GM18498 (cell line): ENCODE measurements around the gene FGF13.

Experiments
- ATAC-seq: cut with Tn5 transposase; IDR thresholded peaks from one replicate; pipeline ENCODE4 v1.9.1; 2021; ENCODE audit warnings: mild to moderate bottlenecking, moderate library complexity; ENCODE audit not compliant: unreplicated experiment

Gene FGF13

GRCh38 chrX:138711399-138712347 is at the start of gene FGF13:
Gene FGF13 (minus strand): TSS chrX:138711717. CDS start chrX:138711003, 714 bp downstream.
- ATAC-seq, result peak; percentile 45

GRCh38 chrX:138759217-138759943 is 47.9 kb upstream of the FGF13 start:
- ATAC-seq, result no peak

GRCh38 chrX:138756234-138756633 is 44.7 kb upstream of the FGF13 start:
- no peak for ATAC-seq

GRCh38 chrX:138754861-138755260 is 43.3 kb upstream of the FGF13 start:
- no peak for ATAC-seq

- ATAC-seq, result no peak
These were observed 37.0 kb upstream of the FGF13 start for GRCh38 chrX:138748480-138748879.

GRCh38 chrX:138745196-138745595 is 33.7 kb upstream of the FGF13 start:
- peak; percentile 70 for ATAC-seq

GRCh38 chrX:138742217-138742616 is 30.7 kb upstream of the FGF13 start:
- no peak for ATAC-seq

- ATAC-seq, result no peak
These were observed 28.8 kb upstream of the FGF13 start for GRCh38 chrX:138740341-138740740.

- ATAC-seq, result no peak
These were observed 11.8 kb upstream of the FGF13 start for GRCh38 chrX:138723301-138723700.

GRCh38 chrX:138719396-138719795 is 7.9 kb upstream of the FGF13 start:
- no peak for ATAC-seq

- no peak for ATAC-seq
These were observed 7.4 kb upstream of the FGF13 start for GRCh38 chrX:138718941-138719340.

GRCh38 chrX:138710866-138711341 is 613 bp downstream of the FGF13 start:
- no peak for ATAC-seq

- no peak for ATAC-seq
These were observed 1.4 kb downstream of the FGF13 start for GRCh38 chrX:138709886-138710791.

GRCh38 chrX:138708268-138708667 is 3.2 kb downstream of the FGF13 start:
- no peak for ATAC-seq

- ATAC-seq, result no peak
These were observed 6.9 kb downstream of the FGF13 start for GRCh38 chrX:138704596-138704995.

GRCh38 chrX:138704101-138704500 is 7.4 kb downstream of the FGF13 start:
- no peak for ATAC-seq

GRCh38 chrX:138692591-138692990 is 18.9 kb downstream of the FGF13 start:
- no peak for ATAC-seq

- ATAC-seq, result no peak
These were observed 20.3 kb downstream of the FGF13 start for GRCh38 chrX:138691186-138691585.

- no peak for ATAC-seq
These were observed 20.9 kb downstream of the FGF13 start for GRCh38 chrX:138690591-138690990.

GRCh38 chrX:138683600-138683999 is 27.9 kb downstream of the FGF13 start:
- ATAC-seq, result no peak

GRCh38 chrX:138669693-138670092 is 41.8 kb downstream of the FGF13 start:
- no peak for ATAC-seq
